Sigmoid colon (tissue), 7 donors: ENCODE results near the gene DPP6. TPM values are rescaled to one million over a fixed set of nuclear protein-coding genes. Genes with fewer than 3 reads are reported as not detected.
"Not testable (repeated sequence)": the region's sequence is repeated elsewhere in the genome, so short reads cannot be mapped to it uniquely, and the experiment has no call there.

Experiments
- DNase-seq: peaks from one replicate; pipeline ENCODE4 v3.0.0-alpha.2; 2019
- H3K27ac ChIP-seq, 4 donors: fragments of 200-600 bp; sonication (generic); one replicate each; pipeline ENCODE4 v1.5.1; 2016 to 2019; ENCODE audit warnings: mild to moderate bottlenecking in 1 of 4
- H3K27me3 ChIP-seq, 3 donors: fragments of 200-600 bp; sonication (generic); one replicate each; pipeline ENCODE4 v1.5.1; 2019; ENCODE audit warnings: mild to moderate bottlenecking in 1 of 3
- H3K36me3 ChIP-seq, 4 donors: fragments of 200-600 bp; sonication (generic); one replicate each; pipeline ENCODE4 v1.5.1; 2016 to 2019
- H3K4me1 ChIP-seq, 4 donors: fragments of 200-600 bp; sonication (generic); one replicate each; pipeline ENCODE4 v1.5.1; 2017 to 2019
- H3K4me3 ChIP-seq, 4 donors: fragments of 200-600 bp; sonication (generic); one replicate each; pipeline ENCODE4 v1.5.1; 2017 to 2019; ENCODE audit warnings: mild to moderate bottlenecking in 2 of 4, moderate library complexity in 1 of 4
- H3K9me3 ChIP-seq, 4 donors: fragments of 200-600 bp in 3 of 4; sonication (generic) in 3 of 4; one replicate each; pipeline versions ENCODE4 v1.5.1 to v1.6.1; 2013 to 2019
- CTCF ChIP-seq, 4 experiments: fragments of 450-650 bp in 3 of 4; fragments of 200-600 bp in 1 of 4; IDR thresholded peaks; one replicate each; pipeline ENCODE4 v1.5.1; 2016 to 2019; ENCODE audit warnings: antibody characterized with exemption in 4 of 4, mild to moderate bottlenecking in 3 of 4, moderate library complexity in 2 of 4
- EP300 ChIP-seq, 4 donors: sonication (generic); formaldehyde crosslinking; IDR thresholded peaks; one replicate each; pipeline ENCODE4 v1.6.1; 2017; ENCODE audit warnings: antibody characterized with exemption in 4 of 4
- POLR2A ChIP-seq, 2 donors: fragments of 450-650 bp; IDR thresholded peaks; one replicate each; pipeline ENCODE4 v1.6.1; 2016; ENCODE audit warnings: antibody characterized with exemption in 2 of 2, mild to moderate bottlenecking in 2 of 2, moderate library complexity in 2 of 2
- POLR2AphosphoS5 ChIP-seq, 4 donors: sonication (generic); formaldehyde crosslinking; IDR thresholded peaks; one replicate each; pipeline ENCODE4 v1.6.1; 2017; ENCODE audit warnings: antibody characterized with exemption in 4 of 4
- WGBS, 2 donors: extraction: QIAGEN DNeasy Blood & Tissue Kit; methylation state at CpG; one replicate each; pipeline ENCODE4 v1.1.7; 2013; 5-methylcytosine and 5-hydroxymethylcytosine counted together
- intact Hi-C: fragments of 100-400 bp; cut with DNase I; formaldehyde crosslinking; loops from one replicate; pipeline ENCODE4 v1.15.1; 2023
- polyA plus RNA-seq, 3 donors: library from polyadenylated mRNA; stranded (reverse); fragments of 200-250 nt; gene quantifications; one replicate each; pipeline ENCODE4 v1.2.3, GENCODE V29; 2013
- total RNA-seq, 4 donors: library from RNA; depleted of rRNA; stranded (reverse); fragments of >200 nt; gene quantifications; one replicate each; pipeline ENCODE4 v1.1.0, GENCODE V29; 2016
- donor health status: healthy with polysubstance abuse.
- donor health status: Bipolar disorder and iron deficiency.
- donor health status: healthy.

Gene DPP6
- total and polyA plus RNA-seq, 7 donors = 1.2 to 53.2 (median 41.0) TPM; not detected in 1

DNA sequence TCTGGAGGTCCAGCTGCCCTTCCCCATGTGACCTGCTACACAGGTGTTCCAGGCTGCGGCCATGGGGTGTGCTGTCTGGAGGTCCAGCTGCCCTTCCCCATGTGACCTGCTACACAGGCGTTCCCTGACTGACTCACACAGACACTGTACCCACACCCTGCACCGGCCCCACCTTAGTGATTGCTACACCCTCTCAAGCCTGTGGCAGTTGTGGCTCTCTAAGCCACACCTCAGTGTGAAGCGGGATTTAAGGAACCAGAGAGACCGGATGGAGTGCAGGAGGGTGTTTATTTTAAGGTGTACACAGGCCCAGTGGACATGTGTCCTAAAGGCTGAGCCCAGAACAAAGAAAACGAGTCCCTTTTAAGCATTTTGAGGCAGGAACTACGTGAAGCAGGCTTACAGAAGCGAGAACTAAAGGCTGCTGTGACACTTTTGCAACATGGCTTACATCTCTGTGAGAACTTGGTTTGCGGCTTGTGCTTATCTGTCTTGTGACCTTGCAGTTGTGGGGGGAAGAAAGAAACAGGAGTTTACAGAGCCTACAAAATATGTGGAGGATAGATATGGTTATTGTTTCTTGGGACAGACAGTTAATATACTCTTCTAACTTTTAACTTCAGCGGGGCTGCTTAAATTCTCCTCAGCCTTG lies 624.4 kb downstream of the DPP6 start:
- DNase-seq = no peak
- Histone ChIP-seq H3K27me3 (no peaks in the 10 kb centered on the region), H3K9me3 (no peaks in the 10 kb centered on the region), H3K27ac (no peak overlapping the region), H3K4me3 (no peak overlapping the region), H3K4me1 (no peaks in the 10 kb centered on the region), H3K36me3 (no peaks in the 10 kb centered on the region)
- 34 to 65% methylated on average over 10 of the region's 10 CpGs for WGBS, 2 donors
- no peak for TF ChIP-seq POLR2AphosphoS5 (IDR thresholded peaks at IDR 0.05)
- no peak for TF ChIP-seq EP300 (IDR thresholded peaks at IDR 0.05)
- no peak for TF ChIP-seq CTCF (IDR thresholded peaks at IDR 0.05)
- no peak for TF ChIP-seq POLR2A (IDR thresholded peaks at IDR 0.05)
- intact Hi-C loops = no loop called here

- intact Hi-C loops = no loop called here
- WGBS, 2 donors = 90 to 96% methylated on average over 12 of the region's 12 CpGs
- Histone ChIP-seq H3K27me3 (no peaks in the 10 kb centered on the region), H3K4me3 (no peak overlapping the region), H3K36me3 (no peaks in the 10 kb centered on the region), H3K27ac (no peak overlapping the region), H3K4me1 (no peaks in the 10 kb centered on the region), H3K9me3 (no peaks in the 10 kb centered on the region)
- TF ChIP-seq POLR2A (IDR thresholded peaks at IDR 0.05) = no peak
- no peak for TF ChIP-seq CTCF (IDR thresholded peaks at IDR 0.05)
- no peak for TF ChIP-seq POLR2AphosphoS5 (IDR thresholded peaks at IDR 0.05)
- no peak for TF ChIP-seq EP300 (IDR thresholded peaks at IDR 0.05)
- DNase-seq = no peak
Observed at GRCh38 chr7:154677454-154677853, 625.3 kb downstream of the DPP6 start.

DNA sequence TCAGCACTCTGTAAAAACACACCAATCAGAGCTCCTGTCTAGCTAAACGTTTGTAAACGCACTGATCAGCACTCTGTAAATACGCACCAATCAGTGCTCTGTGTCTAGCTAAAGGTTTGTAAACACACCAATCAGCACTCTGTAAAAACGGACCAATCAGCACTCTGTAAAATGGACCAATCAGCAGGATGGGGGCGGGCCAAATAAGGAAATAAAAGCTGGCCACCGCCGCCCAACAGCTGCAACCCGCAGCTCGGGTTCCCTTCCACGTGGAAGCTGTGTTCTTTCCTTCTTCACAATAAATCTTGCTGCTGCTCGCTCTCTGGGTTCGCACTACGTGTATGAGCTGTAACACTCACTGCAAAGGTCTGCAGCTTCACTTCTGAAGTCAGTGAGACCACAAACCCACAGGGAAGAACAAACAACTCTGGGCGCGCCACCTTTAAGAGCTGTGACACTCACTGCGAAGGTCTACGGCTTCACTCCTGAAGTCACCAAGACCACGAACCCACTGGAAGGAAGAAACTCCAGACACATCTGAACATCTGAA lies 625.9 kb downstream of the DPP6 start:
- DNase-seq, H3K4me1 ChIP-seq, H3K36me3 ChIP-seq, intact Hi-C loops, H3K27ac ChIP-seq, H3K9me3 ChIP-seq, H3K4me3 ChIP-seq, H3K27me3 ChIP-seq: not testable (repeated sequence)
- WGBS, 2 donors = 91 to 94% methylated on average over 18 of the region's 18 CpGs

- no peak overlapping the region for H3K27ac ChIP-seq
Observed at GRCh38 chr7:154679379-154680053, 627.3 kb downstream of the DPP6 start.

More at GRCh38 chr7:154679379-154680053, 627.3 kb downstream of the DPP6 start:
- Histone ChIP-seq H3K9me3 (no peaks in the 10 kb centered on the region), H3K36me3 (no peaks in the 10 kb centered on the region), H3K27me3 (no peaks in the 10 kb centered on the region), H3K4me1 (peaks cover 0 to 4% (median 1%) of the 10 kb centered on the region in 4 donors), H3K4me3 (no peak overlapping the region)
- intact Hi-C loops = no loop called here
- DNase-seq = no peak
- WGBS, 2 donors = 87 to 93% methylated on average over 8 of the region's 8 CpGs
- no peak for TF ChIP-seq POLR2AphosphoS5 (IDR thresholded peaks at IDR 0.05)
- no peak for TF ChIP-seq CTCF (IDR thresholded peaks at IDR 0.05)
- TF ChIP-seq POLR2A (IDR thresholded peaks at IDR 0.05) = no peak
- no peak for TF ChIP-seq EP300 (IDR thresholded peaks at IDR 0.05)
